ENCODE measurements around the gene NUDT13. TPM values are rescaled to one million over a fixed set of nuclear protein-coding genes. Genes with fewer than 3 reads are reported as not detected.

Gene NUDT13
- polyA plus RNA-seq, 1 donor from 2014 or later, result 1.8 TPM

GRCh38 chr10:73166972-73167371, 56.7 kb downstream of the NUDT13 start:
- Histone ChIP-seq H3K9me2 (ENCODE audit: insufficient read depth, low read length) (no peaks in the 10 kb centered on the region), H3K27ac (ENCODE audit: low read length) (peak overlapping the region; percentile 98), H3K9ac (ENCODE audit: low read length) (peak overlapping the region; percentile 97), H3F3A (ENCODE audit: insufficient read depth, low read length, poor library complexity, severe bottlenecking) (peaks cover 5% of the 10 kb centered on the region), H3K4me3 (ENCODE audit: low read length) (peak overlapping the region; percentile 90), H3K4me2 (ENCODE audit: low read length) (peak overlapping the region; percentile 72), H4K20me1 (ENCODE audit: insufficient read depth) (no peaks in the 10 kb centered on the region), H3K27me3 (ENCODE audit: insufficient read depth, low read depth, low read length) (no peaks in the 10 kb centered on the region), H3K9me3 (ENCODE audit: low read length) (peaks cover 3% of the 10 kb centered on the region), H3K79me2 (replicated peaks; ENCODE audit: insufficient read depth, low read length) (peaks cover 55% of the 10 kb centered on the region), H2AFZ (ENCODE audit: low read depth, low read length) (peak overlapping the region; percentile 85), H3K36me3 (ENCODE audit: insufficient read depth, low read length) (peaks cover 10% of the 10 kb centered on the region)
- no peak for TF ChIP-seq TAF1 (IDR thresholded peaks at IDR 0.05; ENCODE audit: low read depth)
- TF ChIP-seq RAD21 (conservative IDR thresholded peaks at IDR 0.05), result no peak
- TF ChIP-seq EZH2 (IDR thresholded peaks at IDR 0.05; ENCODE audit: borderline replicate concordance, insufficient read depth, low read length, poor library complexity, severe bottlenecking), result no peak
- no peak for TF ChIP-seq CTCF (IDR thresholded peaks at IDR 0.05; ENCODE audit: poor library complexity, severe bottlenecking)
- no peak for TF ChIP-seq SMC3 (conservative IDR thresholded peaks at IDR 0.05; ENCODE audit: poor library complexity)
- no peak for TF ChIP-seq POLR2AphosphoS5 (IDR thresholded peaks at IDR 0.05)
- no peak for TF ChIP-seq REST (IDR thresholded peaks at IDR 0.05; ENCODE audit: borderline replicate concordance)
- TF ChIP-seq EP300 (conservative IDR thresholded peaks at IDR 0.05; ENCODE audit: poor library complexity, severe bottlenecking), result no peak
- TF ChIP-seq MXI1 (conservative IDR thresholded peaks at IDR 0.05; ENCODE audit: poor library complexity, severe bottlenecking), result no peak

DNA sequence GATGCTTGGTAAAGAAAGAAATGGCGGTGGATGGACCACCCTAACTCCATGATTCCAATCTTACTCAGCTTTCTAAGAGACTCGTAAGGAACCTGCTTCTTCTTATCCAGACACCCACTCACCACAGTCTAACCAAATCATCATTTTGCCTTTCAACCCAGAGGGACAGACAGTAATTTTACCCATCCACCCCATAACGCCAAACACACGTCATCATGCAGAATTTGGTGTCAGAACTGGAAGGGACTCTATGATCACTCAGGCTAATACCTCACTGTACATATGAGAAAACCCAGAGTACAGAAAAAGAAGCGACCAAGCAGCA, 57.2 kb downstream of the NUDT13 start:
- TF ChIP-seq CTCF (IDR thresholded peaks at IDR 0.05; ENCODE audit: poor library complexity, severe bottlenecking) (no peak), MXI1 (conservative IDR thresholded peaks at IDR 0.05; ENCODE audit: poor library complexity, severe bottlenecking) (no peak), EZH2 (IDR thresholded peaks at IDR 0.05; ENCODE audit: borderline replicate concordance, insufficient read depth, low read length, poor library complexity, severe bottlenecking) (no peak), SMC3 (conservative IDR thresholded peaks at IDR 0.05; ENCODE audit: poor library complexity) (no peak), RAD21 (conservative IDR thresholded peaks at IDR 0.05) (no peak), POLR2AphosphoS5 (IDR thresholded peaks at IDR 0.05) (no peak)
- H2AFZ ChIP-seq (ENCODE audit: low read depth, low read length), result peak overlapping the region; percentile 85

More for the DNA sequence above, 57.2 kb downstream of the NUDT13 start:
- Histone ChIP-seq H3K9me2 (ENCODE audit: insufficient read depth, low read length) (no peaks in the 10 kb centered on the region), H3K36me3 (ENCODE audit: insufficient read depth, low read length) (peaks cover 5% of the 10 kb centered on the region), H3K9ac (ENCODE audit: low read length) (peak overlapping the region; percentile 97), H3K9me3 (ENCODE audit: low read length) (no peaks in the 10 kb centered on the region), H4K20me1 (ENCODE audit: insufficient read depth) (no peaks in the 10 kb centered on the region), H3K79me2 (replicated peaks; ENCODE audit: insufficient read depth, low read length) (peaks cover 51% of the 10 kb centered on the region), H3K4me2 (ENCODE audit: low read length) (peak overlapping the region; percentile 72), H3K4me3 (ENCODE audit: low read length) (peak overlapping the region; percentile 90), H3K27me3 (ENCODE audit: insufficient read depth, low read depth, low read length) (no peaks in the 10 kb centered on the region), H3K27ac (ENCODE audit: low read length) (peak overlapping the region; percentile 98), H3F3A (ENCODE audit: insufficient read depth, low read length, poor library complexity, severe bottlenecking) (peaks cover 5% of the 10 kb centered on the region)

Measured in neural cell (in vitro differentiated cells).